ENCODE results near the gene TWF1. TPM values are rescaled to one million over a fixed set of nuclear protein-coding genes. Genes with fewer than 3 reads are reported as not detected.

TWF1 gene
- total and polyA plus RNA-seq, 2 experiments from 2014 or later: 31.3 to 52.1 TPM

- Mint-ChIP-seq H3K36me3 (ENCODE audit: low read depth) (no peaks in the 10 kb centered on the region), H3K27me3 (ENCODE audit: insufficient read depth, low read depth, poor library complexity) (no peaks in the 10 kb centered on the region), H3K27ac (no peak overlapping the region), H3K9me3 (no peaks in the 10 kb centered on the region), H3K4me3 (no peak overlapping the region), H3K4me1 (no peaks in the 10 kb centered on the region)
- H3K36me3 ChIP-seq (ENCODE audit: insufficient read depth): no peaks in the 10 kb centered on the region
- no peak for TF ChIP-seq POLR2AphosphoS5 (IDR thresholded peaks at IDR 0.05; ENCODE audit: low read depth)
- no peak for TF ChIP-seq ZNF114 (CRISPR knock-in tag; IDR thresholded peaks at IDR 0.05)
- no peaks in the 10 kb centered on the region for H3K27me3 ChIP-seq (ENCODE audit: insufficient read depth)
- H3K9me2 ChIP-seq (ENCODE audit: insufficient read depth): no peaks in the 10 kb centered on the region
- no peak overlapping the region for H3K27ac ChIP-seq (ENCODE audit: low read depth)
- no peaks in the 10 kb centered on the region for H3F3A ChIP-seq (replicated peaks; ENCODE audit: low read depth)
- DNase-seq (ENCODE audit: low spot score): no peak
- no peaks in the 10 kb centered on the region for H3K79me2 ChIP-seq (replicated peaks; ENCODE audit: insufficient read depth)
- H3K4me1 ChIP-seq (ENCODE audit: insufficient read depth): no peaks in the 10 kb centered on the region
- H2AFZ ChIP-seq: no peak overlapping the region
- no peaks in the 10 kb centered on the region for H4K20me1 ChIP-seq (replicated peaks; ENCODE audit: insufficient read depth)
- no peak for ATAC-seq
- no peak overlapping the region for H3K4me3 ChIP-seq
- no peak overlapping the region for H3K4me2 ChIP-seq
Observed at GRCh38 chr12:43786899-43787693, 19.0 kb downstream of the TWF1 start.

GRCh38 chr12:43776498-43776897 is 29.6 kb downstream of the TWF1 start:
- H3K4me3 ChIP-seq: no peak overlapping the region
- H3K9me3 Mint-ChIP-seq: no peaks in the 10 kb centered on the region

GRCh38 chr12:43766291-43766690 is 39.8 kb downstream of the TWF1 start:
- Histone ChIP-seq H3K4me1 (ENCODE audit: insufficient read depth) (peaks cover 33% of the 10 kb centered on the region), H2AFZ (no peak overlapping the region), H3K27me3 (ENCODE audit: insufficient read depth) (no peaks in the 10 kb centered on the region), H3F3A (replicated peaks; ENCODE audit: low read depth) (no peaks in the 10 kb centered on the region), H3K36me3 (ENCODE audit: insufficient read depth) (no peaks in the 10 kb centered on the region; the same call in 1 of the 2 replicates), H3K9me2 (ENCODE audit: insufficient read depth) (no peaks in the 10 kb centered on the region), H3K79me2 (replicated peaks; ENCODE audit: insufficient read depth) (peaks cover under 1% of the 10 kb centered on the region; the same call in 1 of the 2 replicates), H3K4me2 (no peak overlapping the region), H3K4me3 (no peak overlapping the region), H4K20me1 (replicated peaks; ENCODE audit: insufficient read depth) (no peaks in the 10 kb centered on the region), H3K27ac (ENCODE audit: low read depth) (no peak overlapping the region)
- H3K4me1 Mint-ChIP-seq: peaks cover 30% of the 10 kb centered on the region
- no peaks in the 10 kb centered on the region; the same call in 1 of the 3 replicates for H3K9me3 Mint-ChIP-seq
- no peak for TF ChIP-seq ZNF114 (CRISPR knock-in tag; IDR thresholded peaks at IDR 0.05)
- no peak for TF ChIP-seq JUNB (IDR thresholded peaks at IDR 0.05; ENCODE audit: unreplicated experiment)
- peaks cover 9% of the 10 kb centered on the region; the same call in 2 of the 3 replicates for H3K36me3 Mint-ChIP-seq (ENCODE audit: low read depth)
- H3K27me3 Mint-ChIP-seq (ENCODE audit: insufficient read depth, low read depth, poor library complexity): no peaks in the 10 kb centered on the region
- DNase-seq (ENCODE audit: low spot score): no peak
- no peak for ATAC-seq
- no peak overlapping the region for H3K4me3 Mint-ChIP-seq
- no peak overlapping the region for H3K27ac Mint-ChIP-seq

More at GRCh38 chr12:43776498-43776897, 29.6 kb downstream of the TWF1 start:
- Histone ChIP-seq H3K4me1 (ENCODE audit: insufficient read depth) (no peaks in the 10 kb centered on the region), H2AFZ (no peak overlapping the region), H3K27me3 (ENCODE audit: insufficient read depth) (no peaks in the 10 kb centered on the region), H3K9me2 (ENCODE audit: insufficient read depth) (no peaks in the 10 kb centered on the region), H3K27ac (ENCODE audit: low read depth) (no peak overlapping the region), H3K79me2 (replicated peaks; ENCODE audit: insufficient read depth) (no peaks in the 10 kb centered on the region), H3K4me2 (no peak overlapping the region), H3K36me3 (ENCODE audit: insufficient read depth) (no peaks in the 10 kb centered on the region; the same call in 1 of the 2 replicates), H3F3A (replicated peaks; ENCODE audit: low read depth) (no peaks in the 10 kb centered on the region), H4K20me1 (replicated peaks; ENCODE audit: insufficient read depth) (no peaks in the 10 kb centered on the region)
- no peak for TF ChIP-seq EZH2 (IDR thresholded peaks at IDR 0.05; ENCODE audit: low read depth, unreplicated experiment)
- TF ChIP-seq, protein P1, sequence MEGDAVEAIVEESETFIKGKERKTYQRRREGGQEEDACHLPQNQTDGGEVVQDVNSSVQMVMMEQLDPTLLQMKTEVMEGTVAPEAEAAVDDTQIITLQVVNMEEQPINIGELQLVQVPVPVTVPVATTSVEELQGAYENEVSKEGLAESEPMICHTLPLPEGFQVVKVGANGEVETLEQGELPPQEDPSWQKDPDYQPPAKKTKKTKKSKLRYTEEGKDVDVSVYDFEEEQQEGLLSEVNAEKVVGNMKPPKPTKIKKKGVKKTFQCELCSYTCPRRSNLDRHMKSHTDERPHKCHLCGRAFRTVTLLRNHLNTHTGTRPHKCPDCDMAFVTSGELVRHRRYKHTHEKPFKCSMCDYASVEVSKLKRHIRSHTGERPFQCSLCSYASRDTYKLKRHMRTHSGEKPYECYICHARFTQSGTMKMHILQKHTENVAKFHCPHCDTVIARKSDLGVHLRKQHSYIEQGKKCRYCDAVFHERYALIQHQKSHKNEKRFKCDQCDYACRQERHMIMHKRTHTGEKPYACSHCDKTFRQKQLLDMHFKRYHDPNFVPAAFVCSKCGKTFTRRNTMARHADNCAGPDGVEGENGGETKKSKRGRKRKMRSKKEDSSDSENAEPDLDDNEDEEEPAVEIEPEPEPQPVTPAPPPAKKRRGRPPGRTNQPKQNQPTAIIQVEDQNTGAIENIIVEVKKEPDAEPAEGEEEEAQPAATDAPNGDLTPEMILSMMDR (conservative IDR thresholded peaks at IDR 0.05; ENCODE audit: low read depth in 2 of 2): peak; percentile 62 to 69
- Mint-ChIP-seq H3K36me3 (ENCODE audit: low read depth) (peaks cover 3% of the 10 kb centered on the region; the same call in 1 of the 3 replicates), H3K4me1 (no peaks in the 10 kb centered on the region), H3K4me3 (no peak overlapping the region), H3K27ac (no peak overlapping the region), H3K27me3 (ENCODE audit: insufficient read depth, low read depth, poor library complexity) (no peaks in the 10 kb centered on the region)
- ATAC-seq: peak; percentile 88
- DNase-seq (ENCODE audit: low spot score): peak; percentile 71
